ENCODE data around the gene HELQ. TPM values are rescaled to one million over a fixed set of nuclear protein-coding genes. Genes with fewer than 3 reads are reported as not detected.

HELQ gene
- total and polyA plus RNA-seq, 9 of the 15 experiments (the other 6 are each of a cell fraction or from before 2014, with no cell fraction given), result 3.5 to 15.2 (median 11.9) TPM

- no peak for TF ChIP-seq PBX2 (CRISPR knock-in tag; IDR thresholded peaks at IDR 0.05; ENCODE audit: low read depth)
- TF ChIP-seq PBX2 (tag; conservative IDR thresholded peaks at IDR 0.05; ENCODE audit: low read depth), result no peak
- TF ChIP-seq RAD21 (CRISPR knock-in tag; conservative IDR thresholded peaks at IDR 0.05 in 1 of 2, IDR thresholded peaks at IDR 0.05 in 1 of 2), result peak in 1 of 2 experiments; percentile 37; a peak in 1 of 4 replicates
Measured at GRCh38 chr4:83369831-83370639, 85.6 kb downstream of the HELQ start (continued).

GRCh38 chr4:83364312-83364711, 91.3 kb downstream of the HELQ start:
- Histone ChIP-seq H3K4me3 (no peak overlapping the region), H2AFZ (ENCODE audit: low read depth, low read length) (no peak overlapping the region)
- intact Hi-C loops (cut with micrococcal nuclease), result loop anchor here (5.0 kb wide), 1 partner anchor 143 kb away; no protein-coding TSS in a partner anchor
- TF ChIP-seq NFE2L1 (tag; IDR thresholded peaks at IDR 0.05; ENCODE audit: borderline replicate concordance, low read depth), result no peak
- no peak for TF ChIP-seq MECOM (CRISPR knock-in tag; IDR thresholded peaks at IDR 0.05)
- TF ChIP-seq FOXA1 (IDR thresholded peaks at IDR 0.05; ENCODE audit: borderline replicate concordance), result no peak
- TF ChIP-seq MAFK (IDR thresholded peaks at IDR 0.05; ENCODE audit: low read length), result 0 out of 2 replicates have a peak, but pooled peaks have one; percentile 10
- TF ChIP-seq ZBTB9 (CRISPR knock-in tag; IDR thresholded peaks at IDR 0.05), result peak; percentile 58; the same call in 1 of the 2 replicates
- no peak for TF ChIP-seq IRF2 (CRISPR knock-in tag; IDR thresholded peaks at IDR 0.05)
- TF ChIP-seq ZNF699 (CRISPR knock-in tag; IDR thresholded peaks at IDR 0.05; ENCODE audit: insufficient replicate concordance), result no peak

More at GRCh38 chr4:83364312-83364711, 91.3 kb downstream of the HELQ start:
- H3K9ac ChIP-seq (ENCODE audit: insufficient read depth in 1 of 2, low read depth in 2 of 2, low read length in 2 of 2), result no peak overlapping the region
- no peaks in the 10 kb centered on the region for H3K9me1 ChIP-seq (ENCODE audit: control insufficient read depth, insufficient read depth, low read length)
- H3K27me3 ChIP-seq (ENCODE audit: control insufficient read depth in 2 of 2, insufficient read depth in 2 of 2, low read length in 2 of 2), result peaks cover 0 to 10% of the 10 kb centered on the region in 2 experiments; a peak in 4 of 5 replicates
- FAIRE-seq (peak; percentile 15), ATAC-seq (peak; percentile 40), DNase-seq (ENCODE audit: extremely low read depth in 1 of 4, low spot score in 3 of 4) (peak in 3 of 4 experiments; percentile 18 to 40 (median 24))
- H3K4me1 ChIP-seq (replicated peaks in 1 of 2; ENCODE audit: control insufficient read depth in 2 of 2, insufficient read depth in 2 of 2, low read length in 2 of 2), result peaks cover 0 to 7% of the 10 kb centered on the region in 2 experiments; a peak in 2 of 5 replicates
- no peaks in the 10 kb centered on the region for H3K9me3 ChIP-seq (replicated peaks; ENCODE audit: control insufficient read depth, insufficient read depth, low read depth, low read length)
- no peaks in the 10 kb centered on the region for H3K79me2 ChIP-seq (ENCODE audit: control insufficient read depth, insufficient read depth, low read length)
- CTCF ChIA-PET (ENCODE audit: low intra/inter-chr PET ratio), result no interaction called here
- 3% methylated on average over 3 of the region's 3 CpGs for WGBS (ENCODE audit: insufficient coverage, low coverage, missing lambda C conversion rate)
- in situ Hi-C loops (cut with MboI), result no loop called here
- H3K36me3 ChIP-seq (ENCODE audit: control insufficient read depth, insufficient read depth, low read length), result no peaks in the 10 kb centered on the region
- H3K4me2 ChIP-seq (ENCODE audit: insufficient read depth, low read length), result peak overlapping the region; percentile 21; the same call in 1 of the 2 replicates
- POLR2A ChIA-PET, result interaction anchor here (0.5 to 0.6 kb wide), 2 partner anchors 89 to 1970 kb away, joined by 3 to 4 read pairs; no protein-coding TSS in a partner anchor
- H3K27ac ChIP-seq (ENCODE audit: extremely low read depth, low read depth, low read length), result no peak overlapping the region
- no TSS peak for BruUV-seq (replicated peaks)
- no peaks in the 10 kb centered on the region for H4K20me1 ChIP-seq (replicated peaks; ENCODE audit: control insufficient read depth, insufficient read depth, low read length)

All from K562 (cell line).